Measurements from ENCODE around the gene ALPL.

The ALPL gene

GRCh38 chr1:21587602-21587953, 78.4 kb downstream of the ALPL start:
- Histone ChIP-seq H3K79me2 (ENCODE audit: insufficient read depth, low read depth) (no peaks in the 10 kb centered on the region), H3K4me1 (ENCODE audit: low read depth, poor library complexity, severe bottlenecking) (no peaks in the 10 kb centered on the region), H3K4me3 (IDR thresholded peaks at IDR 0.05; ENCODE audit: insufficient read depth, low read depth, low read length) (no peak overlapping the region), H3K36me3 (ENCODE audit: insufficient read depth) (no peaks in the 10 kb centered on the region), H2AFZ (ENCODE audit: low read depth) (no peak overlapping the region), H3K4me2 (no peak overlapping the region), H3K27ac (no peak overlapping the region), H3K27me3 (ENCODE audit: insufficient read depth, low read depth) (peaks cover 91% of the 10 kb centered on the region), H3K9ac (no peak overlapping the region), H4K20me1 (ENCODE audit: insufficient read depth) (no peaks in the 10 kb centered on the region)
- TF ChIP-seq, protein P1, sequence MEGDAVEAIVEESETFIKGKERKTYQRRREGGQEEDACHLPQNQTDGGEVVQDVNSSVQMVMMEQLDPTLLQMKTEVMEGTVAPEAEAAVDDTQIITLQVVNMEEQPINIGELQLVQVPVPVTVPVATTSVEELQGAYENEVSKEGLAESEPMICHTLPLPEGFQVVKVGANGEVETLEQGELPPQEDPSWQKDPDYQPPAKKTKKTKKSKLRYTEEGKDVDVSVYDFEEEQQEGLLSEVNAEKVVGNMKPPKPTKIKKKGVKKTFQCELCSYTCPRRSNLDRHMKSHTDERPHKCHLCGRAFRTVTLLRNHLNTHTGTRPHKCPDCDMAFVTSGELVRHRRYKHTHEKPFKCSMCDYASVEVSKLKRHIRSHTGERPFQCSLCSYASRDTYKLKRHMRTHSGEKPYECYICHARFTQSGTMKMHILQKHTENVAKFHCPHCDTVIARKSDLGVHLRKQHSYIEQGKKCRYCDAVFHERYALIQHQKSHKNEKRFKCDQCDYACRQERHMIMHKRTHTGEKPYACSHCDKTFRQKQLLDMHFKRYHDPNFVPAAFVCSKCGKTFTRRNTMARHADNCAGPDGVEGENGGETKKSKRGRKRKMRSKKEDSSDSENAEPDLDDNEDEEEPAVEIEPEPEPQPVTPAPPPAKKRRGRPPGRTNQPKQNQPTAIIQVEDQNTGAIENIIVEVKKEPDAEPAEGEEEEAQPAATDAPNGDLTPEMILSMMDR (conservative IDR thresholded peaks at IDR 0.05; ENCODE audit: low read depth, low read length) = no peak

GRCh38 chr1:21589618-21590017, 80.4 kb downstream of the ALPL start:
- H3K4me2 ChIP-seq = no peak overlapping the region
- H2AFZ ChIP-seq (ENCODE audit: low read depth) = no peak overlapping the region
- H3K79me2 ChIP-seq (ENCODE audit: insufficient read depth, low read depth) = no peaks in the 10 kb centered on the region
- peaks cover 92% of the 10 kb centered on the region for H3K27me3 ChIP-seq (ENCODE audit: insufficient read depth, low read depth)
- no peak overlapping the region for H3K9ac ChIP-seq
- no peaks in the 10 kb centered on the region for H3K4me1 ChIP-seq (ENCODE audit: low read depth, poor library complexity, severe bottlenecking)
- no peak overlapping the region for H3K27ac ChIP-seq
- H3K4me3 ChIP-seq (IDR thresholded peaks at IDR 0.05; ENCODE audit: insufficient read depth, low read depth, low read length) = no peak overlapping the region
- no peaks in the 10 kb centered on the region for H3K36me3 ChIP-seq (ENCODE audit: insufficient read depth)
- TF ChIP-seq, protein P1 (conservative IDR thresholded peaks at IDR 0.05; ENCODE audit: low read depth, low read length) = no peak
- H4K20me1 ChIP-seq (ENCODE audit: insufficient read depth) = no peaks in the 10 kb centered on the region

- H3K4me3 ChIP-seq (IDR thresholded peaks at IDR 0.05; ENCODE audit: insufficient read depth, low read depth, low read length) = no peak overlapping the region
- no peaks in the 10 kb centered on the region for H4K20me1 ChIP-seq (ENCODE audit: insufficient read depth)
- H3K9ac ChIP-seq = no peak overlapping the region
- no peak overlapping the region for H3K27ac ChIP-seq
- no peaks in the 10 kb centered on the region for H3K36me3 ChIP-seq (ENCODE audit: insufficient read depth)
- no peak overlapping the region for H3K4me2 ChIP-seq
- H3K79me2 ChIP-seq (ENCODE audit: insufficient read depth, low read depth) = no peaks in the 10 kb centered on the region
- no peaks in the 10 kb centered on the region for H3K4me1 ChIP-seq (ENCODE audit: low read depth, poor library complexity, severe bottlenecking)
- H2AFZ ChIP-seq (ENCODE audit: low read depth) = no peak overlapping the region
- peaks cover 91% of the 10 kb centered on the region for H3K27me3 ChIP-seq (ENCODE audit: insufficient read depth, low read depth)
- TF ChIP-seq, protein P1 (conservative IDR thresholded peaks at IDR 0.05; ENCODE audit: low read depth, low read length) = no peak
Measured at GRCh38 chr1:21590126-21590880, 81.1 kb downstream of the ALPL start.

DNA sequence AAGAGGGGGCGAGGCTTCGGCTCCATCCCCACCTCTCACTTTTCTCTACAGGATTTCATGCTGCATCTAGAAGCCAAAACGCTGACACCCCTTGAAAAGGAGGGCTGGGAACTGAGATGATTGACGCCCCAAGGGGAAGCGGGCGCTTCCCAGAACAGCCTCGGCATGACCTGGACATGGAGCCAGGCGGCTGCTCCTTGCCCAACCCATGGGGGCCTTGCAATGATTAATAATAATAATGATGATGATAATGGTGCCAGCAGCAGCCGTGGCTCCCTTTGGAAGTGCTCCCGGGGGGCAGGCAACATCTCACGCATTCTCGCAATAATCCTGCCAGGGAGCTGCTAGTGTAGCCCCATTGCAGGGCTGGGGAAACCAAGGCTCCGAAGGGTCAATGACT, 81.7 kb downstream of the ALPL start:
- no peaks in the 10 kb centered on the region for H4K20me1 ChIP-seq (ENCODE audit: insufficient read depth)
- no peaks in the 10 kb centered on the region for H3K36me3 ChIP-seq (ENCODE audit: insufficient read depth)
- H3K9ac ChIP-seq = no peak overlapping the region
- no peaks in the 10 kb centered on the region for H3K4me1 ChIP-seq (ENCODE audit: low read depth, poor library complexity, severe bottlenecking)
- H3K27ac ChIP-seq = no peak overlapping the region
- H3K27me3 ChIP-seq (ENCODE audit: insufficient read depth, low read depth) = peaks cover 91% of the 10 kb centered on the region
- H3K79me2 ChIP-seq (ENCODE audit: insufficient read depth, low read depth) = no peaks in the 10 kb centered on the region
- H3K4me2 ChIP-seq = no peak overlapping the region
- H3K4me3 ChIP-seq (IDR thresholded peaks at IDR 0.05; ENCODE audit: insufficient read depth, low read depth, low read length) = no peak overlapping the region
- TF ChIP-seq, protein P1 (conservative IDR thresholded peaks at IDR 0.05; ENCODE audit: low read depth, low read length) = no peak
- H2AFZ ChIP-seq (ENCODE audit: low read depth) = no peak overlapping the region
